Endodermal cell (in vitro differentiated cells): Measurements from ENCODE around the gene ZNF490. TPM values are rescaled to one million over a fixed set of nuclear protein-coding genes. Genes with fewer than 3 reads are reported as not detected.

Experiments used
- DNase-seq: peaks from one replicate; pipeline ENCODE4 v3.0.0-alpha.2; 2017
- H3K27ac ChIP-seq: 2 replicates; pipeline ENCODE4 v1.5.1; 2013; ENCODE audit warnings: mild to moderate bottlenecking, low read depth, low read length, moderate library complexity
- H3K27me3 ChIP-seq: 2 replicates; pipeline ENCODE4 v1.6.1; 2013; ENCODE audit warnings: mild to moderate bottlenecking, low read length, moderate library complexity; ENCODE audit not compliant: insufficient read depth, control insufficient read depth, poor library complexity, severe bottlenecking
- H3K36me3 ChIP-seq: 2 replicates; pipeline ENCODE4 v1.7.0; 2013; ENCODE audit warnings: mild to moderate bottlenecking, low read length, moderate library complexity; ENCODE audit not compliant: control insufficient read depth, insufficient read depth
- H3K4me1 ChIP-seq: one replicate; pipeline ENCODE4 v1.7.0; 2013; ENCODE audit warnings: low read length; ENCODE audit not compliant: control insufficient read depth, insufficient read depth
- H3K4me3 ChIP-seq: 2 replicates; pipeline ENCODE4 v1.5.1; 2013; ENCODE audit warnings: mild to moderate bottlenecking, low read length, moderate library complexity
- H3K9ac ChIP-seq: 2 replicates; pipeline ENCODE4 v1.6.1; 2013; ENCODE audit warnings: mild to moderate bottlenecking, low read length, moderate library complexity; ENCODE audit not compliant: poor library complexity, severe bottlenecking; ENCODE audit errors: extremely low read depth
- H3K9me3 ChIP-seq: 2 replicates; pipeline ENCODE4 v1.6.1; 2013; ENCODE audit warnings: mild to moderate bottlenecking, low read length, moderate library complexity; ENCODE audit not compliant: control insufficient read depth
- H3K27ac Mint-ChIP-seq: 2 replicates; pipeline ENCODE4 v1.8.0; 2020; ENCODE audit warnings: mixed read lengths
- H3K27me3 Mint-ChIP-seq: 2 replicates; pipeline ENCODE4 v1.8.0; 2021; ENCODE audit warnings: mild to moderate bottlenecking, mixed read lengths; ENCODE audit not compliant: insufficient read depth
- H3K36me3 Mint-ChIP-seq: 2 replicates; pipeline ENCODE4 v1.8.0; 2020; ENCODE audit warnings: low read depth, mixed read lengths
- H3K4me1 Mint-ChIP-seq: 2 replicates; pipeline ENCODE4 v1.8.0; 2020; ENCODE audit warnings: mixed read lengths
- H3K4me3 Mint-ChIP-seq: 2 replicates; pipeline ENCODE4 v1.8.0; 2020; ENCODE audit warnings: mild to moderate bottlenecking, moderate library complexity, mixed read lengths
- H3K9me3 Mint-ChIP-seq: 2 replicates; pipeline ENCODE4 v1.8.0; 2020; ENCODE audit warnings: mild to moderate bottlenecking, mixed read lengths
- CTCF ChIP-seq: fragments of 200-600 bp; sonication (generic); conservative IDR thresholded peaks from 2 replicates; pipeline ENCODE4 v1.5.0; 2021; ENCODE audit warnings: antibody characterized with exemption, mild to moderate bottlenecking
- WGBS, 2 experiments: methylation state at CpG; one replicate each; pipeline versions ENCODE4 v1.1.5 to v1.1.7; 2013; ENCODE audit warnings: missing lambda C conversion rate in 2 of 2, mixed read lengths in 1 of 2; ENCODE audit not compliant: insufficient coverage in 1 of 2, insufficient read length in 1 of 2; 5-methylcytosine and 5-hydroxymethylcytosine counted together
- total RNA-seq, 2 donors: library from RNA; stranded (reverse); fragmentation: NEBNext Ultra II Directional in 1 of 2; extraction: Animal tissue kit (Norgen Biotek cat#: 25700) in 1 of 2; gene quantifications; 2 replicates in 1 of 2; 3 replicates in 1 of 2; pipeline ENCODE4 v1.2.1, GENCODE V29; 2021

ZNF490 gene
- total RNA-seq, 2 donors from 2014 or later = 10.6 to 11.2 TPM

- H3K27me3 Mint-ChIP-seq = no peaks in the 10 kb centered on the region
- Histone ChIP-seq H3K9me3 (no peaks in the 10 kb centered on the region), H3K27me3 (no peaks in the 10 kb centered on the region), H3K9ac (no peak overlapping the region), H3K4me1 (no peaks in the 10 kb centered on the region), H3K27ac (no peak overlapping the region), H3K4me3 (no peak overlapping the region), H3K36me3 (peaks cover 36% of the 10 kb centered on the region)
- H3K4me1 Mint-ChIP-seq = no peaks in the 10 kb centered on the region
- H3K27ac Mint-ChIP-seq = no peak overlapping the region
- DNase-seq = no peak
- TF ChIP-seq CTCF = no peak
- H3K4me3 Mint-ChIP-seq = no peak overlapping the region
- no peaks in the 10 kb centered on the region for H3K9me3 Mint-ChIP-seq
- H3K36me3 Mint-ChIP-seq = peaks cover 48% of the 10 kb centered on the region
- WGBS, 2 experiments = 100% methylated on average over 1 of the region's 1 CpG
Measured at GRCh38 chr19:12603714-12604113, 6.9 kb downstream of the ZNF490 start.

- no peaks in the 10 kb centered on the region for H3K9me3 ChIP-seq
- H3K27me3 ChIP-seq = no peaks in the 10 kb centered on the region
- no peak for DNase-seq
- whole genome bisulfite sequencing, 2 experiments = 93 to 95% methylated on average over 8 to 10 of the region's 11 CpGs
- H3K4me1 Mint-ChIP-seq = no peaks in the 10 kb centered on the region
- no peaks in the 10 kb centered on the region for H3K4me1 ChIP-seq
- no peak overlapping the region for H3K4me3 Mint-ChIP-seq
- no peaks in the 10 kb centered on the region for H3K27me3 Mint-ChIP-seq
- H3K27ac Mint-ChIP-seq = no peak overlapping the region
- no peak for TF ChIP-seq CTCF
- H3K9me3 Mint-ChIP-seq = no peaks in the 10 kb centered on the region
- H3K9ac ChIP-seq = no peak overlapping the region
- H3K36me3 ChIP-seq = peaks cover 12% of the 10 kb centered on the region
- H3K36me3 Mint-ChIP-seq = peaks cover 38% of the 10 kb centered on the region
- no peak overlapping the region for H3K4me3 ChIP-seq
- H3K27ac ChIP-seq = no peak overlapping the region
Measured at GRCh38 chr19:12597594-12597993, 13.0 kb downstream of the ZNF490 start.

GRCh38 chr19:12596927-12597548 lies 13.6 kb downstream of the ZNF490 start:
- no peaks in the 10 kb centered on the region for H3K27me3 Mint-ChIP-seq
- DNase-seq = no peak
- no peaks in the 10 kb centered on the region for H3K9me3 ChIP-seq
- no peak overlapping the region for H3K27ac Mint-ChIP-seq
- no peaks in the 10 kb centered on the region for H3K4me1 ChIP-seq
- H3K9ac ChIP-seq = no peak overlapping the region
- no peak for TF ChIP-seq CTCF
- no peaks in the 10 kb centered on the region for H3K4me1 Mint-ChIP-seq
- H3K9me3 Mint-ChIP-seq = no peaks in the 10 kb centered on the region
- peaks cover 13% of the 10 kb centered on the region for H3K36me3 ChIP-seq
- peak overlapping the region; percentile 45 for H3K4me3 ChIP-seq
- H3K27me3 ChIP-seq = no peaks in the 10 kb centered on the region
- H3K27ac ChIP-seq = no peak overlapping the region
- no peak overlapping the region for H3K4me3 Mint-ChIP-seq
- 43 to 73% methylated on average over 23 to 38 of the region's 38 CpGs for WGBS, 2 experiments
- H3K36me3 Mint-ChIP-seq = peaks cover 38% of the 10 kb centered on the region
